GM18858 (cell line): ENCODE measurements around the gene FAM156B.
"Not testable (repeated sequence)": the region's sequence is repeated elsewhere in the genome, so short reads cannot be mapped to it uniquely, and the experiment has no call there.

Source experiments
- ATAC-seq: cut with Tn5 transposase; IDR thresholded peaks from one replicate; pipeline ENCODE4 v1.9.1; 2021; ENCODE audit not compliant: unreplicated experiment

FAM156B gene

DNA sequence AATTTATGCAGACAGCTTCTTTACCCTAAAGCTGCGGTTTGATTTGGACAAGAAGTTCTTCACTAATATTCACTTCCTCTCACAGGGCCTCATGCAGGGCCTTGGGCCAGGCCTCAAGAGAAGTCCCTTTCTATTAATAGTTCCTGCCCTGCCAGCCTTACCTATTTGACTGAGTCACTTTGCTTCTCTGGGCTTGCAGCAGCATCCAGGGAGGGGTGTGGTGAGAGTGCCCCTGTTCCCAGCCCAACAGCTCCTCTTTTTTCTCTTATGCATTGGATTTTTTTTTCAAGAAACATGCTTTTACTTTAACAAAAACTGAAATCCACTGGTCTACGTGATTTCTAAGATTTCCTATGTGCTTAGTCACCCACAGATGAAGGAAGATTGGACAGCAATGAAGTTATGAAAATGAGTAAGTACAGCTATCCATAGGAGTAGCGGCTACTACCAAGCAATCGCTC, 26.7 kb downstream of the FAM156B start:
- ATAC-seq: peak; percentile 50

DNA sequence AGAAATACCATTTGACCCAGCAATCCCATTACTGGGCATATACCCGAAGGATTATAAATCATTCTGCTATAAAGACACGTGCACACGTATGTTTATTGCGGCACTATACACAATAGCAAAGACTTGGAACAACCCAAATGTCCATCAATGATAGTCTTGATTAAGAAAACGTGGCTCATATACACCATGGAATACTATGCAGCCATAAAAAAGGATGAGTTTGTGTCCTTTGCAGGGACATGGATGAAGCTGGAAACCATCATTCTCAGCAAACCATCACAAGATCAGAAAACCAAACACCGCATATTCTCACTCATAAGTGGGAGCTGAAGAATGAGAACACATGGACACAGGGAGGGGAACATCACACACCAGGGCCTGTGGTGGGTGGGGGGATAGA, 33.1 kb downstream of the FAM156B start:
- ATAC-seq: not testable (repeated sequence)

- ATAC-seq: no peak
These were observed 36.1 kb downstream of the FAM156B start for GRCh38 chrX:52933213-52933612.

GRCh38 chrX:52933976-52934703, 37.0 kb downstream of the FAM156B start:
- ATAC-seq: peak; percentile 14

GRCh38 chrX:52934704-52935469, 37.8 kb downstream of the FAM156B start:
- peak; percentile 95 for ATAC-seq

GRCh38 chrX:52935470-52935784, 38.3 kb downstream of the FAM156B start:
- ATAC-seq: not testable (repeated sequence)

GRCh38 chrX:52940704-52941103, 43.6 kb downstream of the FAM156B start:
- ATAC-seq: not testable (repeated sequence)

GRCh38 chrX:52941728-52942127, 44.6 kb downstream of the FAM156B start:
- not testable (repeated sequence) for ATAC-seq

DNA sequence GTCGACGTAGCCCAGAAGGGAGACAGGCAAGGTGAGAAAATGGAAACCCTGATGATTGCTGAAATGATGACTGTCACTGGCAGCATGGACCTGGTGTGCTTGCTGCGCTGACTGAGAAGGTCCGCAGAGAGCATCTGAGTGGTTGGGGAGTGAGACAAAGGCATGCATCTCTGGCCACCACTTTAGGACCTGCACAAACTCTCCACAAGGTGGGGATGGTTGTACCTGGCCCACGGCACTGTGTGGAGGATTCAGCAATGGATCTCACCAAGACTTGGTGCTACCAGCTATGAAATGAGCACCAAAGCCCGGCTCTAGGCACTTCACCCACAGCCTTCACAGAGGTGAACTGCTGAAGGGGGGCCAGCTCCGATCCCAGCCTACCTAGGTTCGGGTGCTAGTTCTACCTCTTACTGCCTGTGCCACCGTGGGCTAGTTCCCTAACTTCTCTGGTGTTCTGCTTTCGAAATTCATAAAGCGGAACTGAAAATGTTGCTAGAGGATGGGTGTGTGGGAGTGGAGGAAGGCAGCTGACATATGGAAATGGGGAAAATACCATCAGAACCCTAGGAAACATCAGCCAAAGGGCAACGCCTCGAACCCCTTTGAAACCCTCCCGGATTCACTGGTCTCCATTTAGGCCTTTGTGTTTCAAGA, 48.8 kb downstream of the FAM156B start:
- ATAC-seq: not testable (repeated sequence)

DNA sequence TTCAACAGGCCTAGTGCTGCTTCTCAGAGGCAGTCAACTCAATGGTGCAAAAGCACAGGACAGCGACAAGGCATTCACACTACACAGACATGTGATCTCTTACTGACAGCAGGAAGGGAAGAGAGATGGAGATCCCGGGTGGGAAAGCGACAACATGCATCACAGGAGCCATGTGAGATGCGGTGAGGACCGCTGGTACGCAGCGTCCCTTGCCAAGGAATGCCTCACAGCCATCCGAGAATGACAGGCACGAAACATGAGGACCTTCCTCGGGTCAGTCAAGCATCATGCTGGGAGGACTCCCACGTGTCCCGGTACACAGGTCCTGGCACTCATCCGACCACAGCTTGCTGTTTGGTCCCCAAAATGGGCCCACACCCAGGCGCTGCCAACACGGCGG, 50.4 kb downstream of the FAM156B start:
- not testable (repeated sequence) for ATAC-seq

- ATAC-seq: not testable (repeated sequence)
These were observed 51.1 kb downstream of the FAM156B start for GRCh38 chrX:52948265-52948664.

GRCh38 chrX:52949325-52949724, 52.2 kb downstream of the FAM156B start:
- ATAC-seq: not testable (repeated sequence)

GRCh38 chrX:52949884-52950283, 52.8 kb downstream of the FAM156B start:
- not testable (repeated sequence) for ATAC-seq
